Measurements from ENCODE around the gene GALNTL6.

GALNTL6 gene

DNA sequence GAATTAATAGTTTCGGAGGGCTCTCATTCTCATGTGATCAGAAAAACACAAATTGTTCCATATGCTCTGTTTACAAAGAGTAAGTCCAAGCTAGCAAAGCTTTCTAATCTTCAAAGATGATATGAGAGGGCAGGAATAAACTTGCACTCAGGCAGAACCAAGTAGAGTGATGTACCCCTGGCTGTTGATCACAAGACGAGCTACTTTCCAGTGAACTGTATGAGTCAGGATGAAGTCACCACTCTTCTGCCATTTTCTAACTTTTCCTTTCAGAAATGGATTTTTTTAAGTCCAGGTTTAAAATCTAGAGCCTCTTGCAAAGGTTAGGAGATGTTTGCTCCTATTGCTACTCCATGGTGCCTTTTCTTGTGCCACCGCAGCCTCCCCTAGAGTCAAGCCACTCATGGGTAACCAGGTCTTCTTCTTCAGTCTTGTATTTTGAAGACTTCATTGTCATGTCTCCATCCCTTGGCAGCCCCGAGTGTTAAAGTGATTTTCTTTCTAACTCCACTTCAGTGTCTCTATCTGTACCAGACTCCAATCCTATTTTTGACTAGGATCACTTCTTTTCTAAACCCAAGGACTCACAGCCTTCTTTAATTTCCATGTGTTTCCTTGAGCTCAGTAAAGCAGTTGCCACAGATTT is 1183.5 kb downstream of the GALNTL6 start:
- Mint-ChIP-seq H3K36me3 (no peaks in the 10 kb centered on the region), H3K27me3 (peaks cover 12% of the 10 kb centered on the region), H3K27ac (no peak overlapping the region), H3K4me3 (no peak overlapping the region), H3K4me1 (ENCODE audit: low read depth) (no peaks in the 10 kb centered on the region), H3K9me3 (ENCODE audit: low read depth) (no peaks in the 10 kb centered on the region)

DNA sequence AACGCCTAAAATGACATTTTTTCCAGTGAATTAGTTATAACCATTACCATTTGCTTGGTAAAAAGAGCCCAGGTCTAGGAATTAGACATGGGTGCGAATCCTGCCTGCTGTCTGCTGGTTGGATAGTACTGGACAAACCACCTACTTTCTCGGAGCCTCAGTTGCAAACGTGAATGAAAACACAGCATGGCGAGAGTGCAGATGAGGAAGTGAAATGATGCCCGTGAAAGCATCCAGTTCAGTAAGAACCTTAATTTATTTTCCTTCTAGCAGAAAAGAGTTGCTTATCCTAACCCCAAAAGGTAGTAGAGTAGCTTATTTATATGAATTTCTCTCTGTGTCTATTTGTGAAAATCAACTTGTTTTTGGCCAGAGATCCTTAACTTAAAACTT is 1184.0 kb downstream of the GALNTL6 start:
- H3K4me3 Mint-ChIP-seq, result no peak overlapping the region
- H3K9me3 Mint-ChIP-seq (ENCODE audit: low read depth), result no peaks in the 10 kb centered on the region
- no peaks in the 10 kb centered on the region for H3K36me3 Mint-ChIP-seq
- peaks cover 12% of the 10 kb centered on the region for H3K27me3 Mint-ChIP-seq
- no peak overlapping the region for H3K27ac Mint-ChIP-seq
- no peaks in the 10 kb centered on the region for H3K4me1 Mint-ChIP-seq (ENCODE audit: low read depth)

DNA sequence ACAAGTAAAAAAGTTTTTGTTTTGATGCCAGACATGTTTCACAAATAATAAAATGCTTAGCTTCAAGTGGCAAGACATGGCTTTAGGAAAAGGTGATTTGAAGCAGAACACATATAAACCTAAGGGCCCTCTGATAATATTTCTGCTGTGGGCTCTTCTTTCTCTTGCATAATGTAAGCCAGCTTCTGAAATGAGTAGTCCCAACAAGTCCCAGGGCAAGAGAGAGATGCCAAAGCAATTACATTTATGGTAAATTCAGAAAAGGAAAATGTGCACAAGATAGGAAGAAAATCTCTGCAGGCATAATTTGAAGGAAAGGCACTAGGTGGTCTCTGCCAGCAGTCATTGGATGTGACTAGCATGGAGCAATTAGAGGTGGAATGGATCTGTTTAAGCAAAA is 1184.7 kb downstream of the GALNTL6 start:
- H3K4me1 Mint-ChIP-seq (ENCODE audit: low read depth), result no peaks in the 10 kb centered on the region
- no peaks in the 10 kb centered on the region for H3K9me3 Mint-ChIP-seq (ENCODE audit: low read depth)
- H3K27ac Mint-ChIP-seq, result no peak overlapping the region
- no peak overlapping the region for H3K4me3 Mint-ChIP-seq
- H3K36me3 Mint-ChIP-seq, result no peaks in the 10 kb centered on the region
- H3K27me3 Mint-ChIP-seq, result peaks cover 12% of the 10 kb centered on the region

DNA sequence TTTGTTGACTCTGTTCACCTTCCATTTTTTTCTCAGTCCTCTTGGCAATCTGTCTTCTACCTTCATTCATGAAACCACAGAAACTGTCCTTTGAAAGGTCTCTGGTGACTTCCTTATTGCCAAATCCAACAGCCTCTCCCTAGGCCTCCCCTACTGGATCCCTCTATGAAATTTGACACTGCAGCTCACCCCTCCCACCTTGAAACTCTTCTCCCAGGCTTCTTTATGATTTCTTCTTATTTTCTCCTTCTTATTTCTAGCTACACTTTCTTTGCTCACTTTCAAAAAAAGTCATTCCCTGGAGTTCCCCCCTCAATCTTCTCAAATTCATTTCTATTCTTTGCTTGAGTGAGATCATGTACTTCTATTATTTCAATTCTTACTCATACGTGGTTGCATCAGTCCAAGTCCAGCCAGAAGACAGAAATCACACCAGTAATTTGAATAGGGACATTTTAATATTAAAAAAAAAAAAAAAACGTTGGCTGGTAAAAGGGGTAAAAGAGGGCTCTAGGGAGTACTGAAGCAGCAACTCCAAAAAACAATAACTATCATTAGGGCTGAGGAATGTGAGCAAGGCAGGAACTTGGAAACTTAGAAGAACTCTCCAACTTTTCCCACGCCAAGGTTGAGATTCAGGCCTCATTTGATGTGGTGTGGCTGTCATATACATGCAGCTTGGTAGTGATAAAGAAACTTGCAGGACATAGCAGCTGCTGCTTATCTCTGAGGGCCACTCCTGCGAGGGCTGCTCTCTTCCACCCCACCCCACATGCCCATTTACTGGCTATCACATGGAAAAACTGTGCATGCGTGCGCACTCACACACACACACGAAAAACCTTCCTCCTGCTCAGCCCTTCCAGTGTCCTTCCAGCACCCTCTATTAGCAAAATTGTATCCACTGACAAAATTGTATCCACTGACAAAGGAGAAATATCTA is 1185.6 kb downstream of the GALNTL6 start:
- Mint-ChIP-seq H3K27ac (no peak overlapping the region), H3K9me3 (ENCODE audit: low read depth) (no peaks in the 10 kb centered on the region), H3K36me3 (no peaks in the 10 kb centered on the region), H3K27me3 (peaks cover 12% of the 10 kb centered on the region), H3K4me1 (ENCODE audit: low read depth) (no peaks in the 10 kb centered on the region), H3K4me3 (no peak overlapping the region)

DNA sequence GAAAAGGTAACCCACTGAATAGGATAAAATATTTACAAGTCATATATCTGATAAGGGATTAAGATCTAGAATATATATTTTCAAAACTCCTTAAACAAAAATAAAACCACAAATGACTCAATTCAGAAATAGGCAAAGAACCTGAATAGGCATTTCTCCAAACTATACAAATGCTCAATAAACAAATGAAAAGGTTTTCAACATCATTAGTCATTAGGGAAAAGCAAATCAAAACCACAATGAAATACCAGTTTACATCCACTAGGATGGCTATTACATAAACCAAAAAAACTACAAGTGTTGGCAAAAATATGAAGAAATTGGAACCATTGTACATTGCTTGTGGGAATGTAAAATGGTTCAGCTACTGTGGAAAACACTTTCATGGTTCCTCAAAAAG is 1188.4 kb downstream of the GALNTL6 start:
- Mint-ChIP-seq H3K4me3 (no peak overlapping the region), H3K27me3 (peaks cover 9% of the 10 kb centered on the region), H3K4me1 (ENCODE audit: low read depth) (no peaks in the 10 kb centered on the region), H3K36me3 (no peaks in the 10 kb centered on the region), H3K9me3 (ENCODE audit: low read depth) (no peaks in the 10 kb centered on the region), H3K27ac (no peak overlapping the region)

DNA sequence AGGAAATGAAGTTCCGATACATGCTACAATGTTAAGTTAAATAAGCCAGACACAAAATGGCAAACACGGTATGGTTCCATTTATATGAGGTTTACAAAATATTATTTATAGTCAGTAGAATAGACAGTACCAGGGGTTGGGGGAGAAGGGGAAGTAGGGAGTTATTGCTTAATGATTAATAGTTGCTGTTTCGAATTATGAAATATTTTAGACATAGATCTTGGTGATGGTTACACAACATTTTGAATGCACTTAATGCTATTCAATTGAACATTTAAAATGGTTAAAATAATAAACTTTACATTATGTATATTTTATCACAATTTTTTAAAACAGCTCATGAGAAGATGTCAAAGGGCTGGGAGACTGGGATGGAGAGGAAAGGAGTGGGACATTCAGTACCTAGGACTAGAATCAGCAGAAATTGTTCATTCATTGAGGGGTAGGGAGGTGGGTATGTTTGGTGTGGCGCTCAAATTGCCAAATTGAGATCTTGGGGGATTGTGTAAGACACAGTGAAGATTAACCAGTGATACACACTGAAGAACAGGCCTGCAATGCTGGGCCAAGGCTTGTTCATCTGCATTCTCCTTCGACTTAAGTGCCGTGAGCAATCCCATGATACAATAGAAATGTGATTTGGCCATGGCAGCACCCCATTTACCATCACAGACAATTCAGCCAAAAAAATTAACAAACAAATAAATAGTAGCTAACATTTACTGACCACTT is 1189.8 kb downstream of the GALNTL6 start:
- Mint-ChIP-seq H3K27ac (no peak overlapping the region), H3K4me1 (ENCODE audit: low read depth) (no peaks in the 10 kb centered on the region), H3K9me3 (ENCODE audit: low read depth) (no peaks in the 10 kb centered on the region), H3K36me3 (no peaks in the 10 kb centered on the region), H3K4me3 (no peak overlapping the region), H3K27me3 (peaks cover 6% of the 10 kb centered on the region)

DNA sequence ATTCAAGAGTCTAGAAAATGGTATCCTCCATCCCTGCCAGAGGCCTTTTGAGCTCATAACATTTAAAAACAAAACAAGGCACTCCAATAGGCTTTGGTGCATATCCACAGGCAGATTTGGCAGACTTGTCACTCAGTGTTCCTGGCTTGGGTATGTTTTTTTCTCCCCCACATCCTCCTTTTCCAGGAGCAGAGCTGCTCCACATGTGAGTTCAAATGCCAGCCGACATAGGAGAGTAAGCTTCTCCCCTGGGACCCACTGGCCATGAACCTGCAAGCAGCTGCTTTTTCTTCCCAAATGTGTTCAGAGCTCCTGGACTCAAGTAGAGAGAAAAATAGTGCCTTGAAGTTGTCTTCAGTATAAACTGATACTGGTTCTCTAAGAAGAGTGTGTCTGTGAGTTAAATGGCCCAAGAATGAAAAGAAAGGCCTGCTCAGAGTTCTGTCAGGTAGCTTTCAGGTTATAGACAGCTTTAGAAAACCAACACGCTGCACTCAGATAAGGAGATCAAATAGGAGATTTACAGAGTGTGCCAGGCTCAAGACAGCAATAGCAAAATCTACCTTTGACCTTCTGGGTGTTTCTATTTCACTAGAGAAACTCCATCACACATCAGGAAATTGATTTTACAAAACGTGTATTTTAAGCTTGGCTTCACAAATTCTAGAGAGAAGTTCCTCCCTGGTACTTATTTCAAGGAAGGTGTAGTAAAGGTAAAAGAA is 1192.9 kb downstream of the GALNTL6 start:
- Mint-ChIP-seq H3K27ac (no peak overlapping the region), H3K9me3 (ENCODE audit: low read depth) (no peaks in the 10 kb centered on the region), H3K36me3 (no peaks in the 10 kb centered on the region), H3K4me1 (ENCODE audit: low read depth) (no peaks in the 10 kb centered on the region), H3K27me3 (no peaks in the 10 kb centered on the region), H3K4me3 (no peak overlapping the region)

DNA sequence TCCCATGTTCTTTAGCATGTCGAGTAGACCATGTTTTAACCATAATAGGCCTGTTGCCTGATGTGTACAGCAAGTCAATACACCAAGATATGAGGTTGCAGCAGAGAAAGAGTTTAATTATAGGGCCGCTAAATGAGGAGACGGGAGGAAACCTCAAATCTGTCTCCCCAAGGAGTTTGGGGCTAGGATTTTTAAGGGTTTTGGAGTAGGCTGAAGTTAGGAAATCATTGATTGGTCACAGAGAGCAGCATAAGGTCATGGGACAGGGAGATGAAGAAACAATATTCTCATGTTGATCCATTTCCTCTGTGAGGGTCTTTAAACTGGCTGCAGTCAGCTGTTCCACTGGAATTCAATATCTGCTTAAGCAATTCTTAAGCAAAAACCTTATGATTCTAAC is 1195.2 kb downstream of the GALNTL6 start:
- Mint-ChIP-seq H3K27ac (no peak overlapping the region), H3K4me1 (ENCODE audit: low read depth) (no peaks in the 10 kb centered on the region), H3K27me3 (no peaks in the 10 kb centered on the region), H3K36me3 (no peaks in the 10 kb centered on the region), H3K9me3 (ENCODE audit: low read depth) (no peaks in the 10 kb centered on the region), H3K4me3 (no peak overlapping the region)

DNA sequence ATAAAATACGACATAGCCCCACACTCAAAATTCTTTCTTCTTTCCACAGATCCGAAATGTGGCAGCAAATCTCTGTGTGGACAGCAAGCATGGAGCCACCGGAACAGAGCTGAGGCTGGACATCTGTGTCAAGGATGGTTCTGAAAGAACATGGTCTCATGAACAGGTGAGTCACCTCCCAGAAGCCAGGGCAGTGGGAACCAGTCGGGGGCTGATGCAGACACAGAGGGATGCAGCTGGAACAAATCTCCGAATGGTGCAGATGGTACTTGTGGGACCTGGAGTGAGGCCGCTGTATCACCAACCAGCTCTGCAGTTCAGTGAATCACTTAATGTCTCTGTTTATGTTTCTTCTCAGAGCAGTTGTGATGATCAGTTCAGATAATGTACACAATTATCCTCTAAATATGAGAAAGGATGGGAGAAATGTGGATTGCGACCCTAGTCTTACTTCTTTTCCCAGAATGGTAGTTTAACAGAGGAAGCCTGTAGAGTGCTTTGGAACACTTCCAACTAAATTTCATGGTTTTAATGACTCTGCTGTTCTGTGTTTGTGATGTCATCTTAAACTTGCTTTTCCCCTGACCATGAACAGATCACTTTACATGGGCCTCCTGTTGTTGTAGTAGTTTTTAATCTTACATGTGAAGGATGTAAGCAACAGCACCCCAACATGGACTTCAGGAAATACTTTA is 1196.1 kb downstream of the GALNTL6 start:
- Mint-ChIP-seq H3K27ac (no peak overlapping the region), H3K4me3 (no peak overlapping the region), H3K4me1 (ENCODE audit: low read depth) (no peaks in the 10 kb centered on the region), H3K36me3 (no peaks in the 10 kb centered on the region), H3K27me3 (no peaks in the 10 kb centered on the region), H3K9me3 (ENCODE audit: low read depth) (no peaks in the 10 kb centered on the region)

DNA sequence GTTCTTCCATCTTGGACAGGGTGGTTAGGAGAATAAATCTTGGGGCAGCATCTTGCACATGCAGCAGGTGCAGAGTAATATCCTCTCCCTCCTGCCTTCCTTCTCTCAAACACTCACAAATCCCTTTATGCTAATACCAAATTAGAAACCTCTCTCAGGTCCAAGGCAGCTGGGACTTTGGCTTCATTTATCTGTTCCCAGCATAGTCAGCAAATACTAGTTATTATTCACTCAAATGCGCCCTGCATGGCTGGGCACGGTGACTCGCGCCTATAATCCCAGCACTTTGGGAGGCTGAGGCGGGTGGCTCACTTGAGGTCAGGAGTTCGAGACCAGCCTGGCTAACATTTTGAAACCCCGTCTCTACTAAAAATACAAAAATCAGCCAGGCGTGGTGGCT is 1199.4 kb downstream of the GALNTL6 start:
- H3K36me3 Mint-ChIP-seq, result no peaks in the 10 kb centered on the region
- H3K27me3 Mint-ChIP-seq, result no peaks in the 10 kb centered on the region
- H3K4me1 Mint-ChIP-seq (ENCODE audit: low read depth), result no peaks in the 10 kb centered on the region
- no peak overlapping the region for H3K4me3 Mint-ChIP-seq
- no peak overlapping the region for H3K27ac Mint-ChIP-seq
- H3K9me3 Mint-ChIP-seq (ENCODE audit: low read depth), result no peaks in the 10 kb centered on the region

DNA sequence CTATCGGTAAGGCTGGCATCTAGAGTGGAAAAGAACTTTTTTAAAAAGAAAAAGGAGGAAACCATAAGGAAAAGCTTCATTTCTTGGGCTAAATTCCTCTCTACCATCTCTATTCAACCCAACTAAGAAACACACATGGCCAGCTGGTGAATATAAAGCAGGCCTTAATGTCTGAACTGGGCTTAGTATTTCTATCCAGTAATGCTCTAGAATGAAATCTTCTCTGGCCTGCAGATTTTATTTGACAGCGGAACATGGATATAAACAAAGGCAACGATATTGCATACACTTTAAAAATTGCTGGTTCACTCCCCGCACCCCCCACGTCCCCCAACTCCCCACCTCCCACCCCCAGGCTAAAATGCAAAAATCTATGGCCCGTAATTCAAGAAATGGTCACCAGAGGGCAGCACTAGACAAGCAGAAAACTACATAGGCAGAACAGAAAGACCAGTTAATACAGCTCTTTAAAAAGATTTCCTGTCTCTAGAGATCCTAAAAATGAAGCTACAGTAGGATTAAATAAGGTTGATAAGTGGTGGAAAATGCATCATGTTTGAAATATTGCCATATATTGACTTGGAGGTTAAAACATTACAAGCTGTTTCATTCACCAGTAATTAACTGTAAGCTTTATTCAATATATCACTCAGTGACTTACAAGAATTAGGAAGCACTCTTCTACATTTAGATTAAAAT is 1200.2 kb downstream of the GALNTL6 start:
- Mint-ChIP-seq H3K4me1 (ENCODE audit: low read depth) (no peaks in the 10 kb centered on the region), H3K27me3 (no peaks in the 10 kb centered on the region), H3K36me3 (no peaks in the 10 kb centered on the region), H3K4me3 (no peak overlapping the region), H3K27ac (no peak overlapping the region), H3K9me3 (ENCODE audit: low read depth) (no peaks in the 10 kb centered on the region)

DNA sequence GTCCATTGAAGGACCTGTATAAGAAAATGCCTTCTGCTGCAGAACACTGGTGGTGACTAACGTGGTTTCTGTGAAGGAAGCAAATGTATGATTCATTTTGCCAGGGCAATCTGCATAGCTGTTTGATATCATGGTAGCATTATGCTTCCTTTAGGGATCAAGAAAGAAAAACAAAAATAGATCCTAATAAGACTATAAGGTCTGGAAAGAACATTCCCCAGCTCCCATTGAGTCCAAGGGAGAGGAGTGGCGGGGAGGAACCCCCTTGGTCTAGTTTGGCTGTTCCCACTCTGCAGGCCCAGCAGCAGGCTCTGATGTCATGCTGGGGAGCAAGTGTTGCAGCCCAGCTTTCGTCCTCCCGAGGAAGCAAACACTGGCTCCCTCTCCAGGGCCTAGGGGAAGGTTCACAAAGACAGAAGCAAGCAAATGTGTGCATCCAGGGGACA is 1200.9 kb downstream of the GALNTL6 start:
- Mint-ChIP-seq H3K27me3 (no peaks in the 10 kb centered on the region), H3K4me1 (ENCODE audit: low read depth) (no peaks in the 10 kb centered on the region), H3K36me3 (no peaks in the 10 kb centered on the region), H3K4me3 (no peak overlapping the region), H3K9me3 (ENCODE audit: low read depth) (no peaks in the 10 kb centered on the region), H3K27ac (no peak overlapping the region)

DNA sequence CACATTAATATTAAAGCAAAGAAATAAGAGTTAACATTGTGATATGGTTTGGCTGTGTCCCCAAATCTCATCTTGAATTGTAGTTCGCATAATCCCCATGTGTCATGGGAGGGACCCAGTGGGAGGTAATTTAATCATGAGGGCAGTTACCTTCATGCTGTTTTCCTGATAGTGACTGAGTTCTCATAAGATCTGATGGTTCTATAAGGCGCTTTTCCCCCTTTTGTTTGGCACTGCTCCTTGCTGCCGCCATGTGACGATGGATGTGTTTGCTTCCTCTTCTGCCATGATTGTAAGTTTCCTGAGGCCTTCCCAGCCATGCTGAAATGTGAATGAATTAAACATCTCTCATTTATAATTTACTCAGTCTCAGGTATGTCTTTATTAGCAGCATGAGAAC is 1201.6 kb downstream of the GALNTL6 start:
- Mint-ChIP-seq H3K4me1 (ENCODE audit: low read depth) (no peaks in the 10 kb centered on the region), H3K4me3 (no peak overlapping the region), H3K9me3 (ENCODE audit: low read depth) (no peaks in the 10 kb centered on the region), H3K27me3 (no peaks in the 10 kb centered on the region), H3K27ac (no peak overlapping the region), H3K36me3 (no peaks in the 10 kb centered on the region)

DNA sequence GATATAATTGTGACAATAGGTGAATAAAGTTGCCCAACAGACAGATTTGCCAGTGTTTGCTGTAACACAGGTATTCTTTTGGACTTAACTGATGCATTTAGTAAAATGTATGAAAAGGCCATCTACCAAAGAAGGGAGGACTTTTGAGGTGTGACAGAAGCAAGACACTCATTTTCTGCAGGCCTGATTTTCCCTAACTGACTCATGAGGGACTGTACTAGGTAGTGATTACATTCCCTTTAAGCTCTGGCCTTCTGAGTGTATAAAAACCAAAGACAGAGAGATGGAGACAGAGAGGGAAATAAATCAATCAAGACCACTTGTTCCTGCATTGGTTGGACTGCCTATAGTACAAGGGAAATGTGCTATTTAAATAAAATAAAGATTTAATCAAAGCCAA is 1204.6 kb downstream of the GALNTL6 start:
- no peaks in the 10 kb centered on the region for H3K9me3 Mint-ChIP-seq (ENCODE audit: low read depth)
- no peaks in the 10 kb centered on the region for H3K4me1 Mint-ChIP-seq (ENCODE audit: low read depth)
- no peaks in the 10 kb centered on the region for H3K36me3 Mint-ChIP-seq
- H3K27ac Mint-ChIP-seq, result no peak overlapping the region
- H3K27me3 Mint-ChIP-seq, result no peaks in the 10 kb centered on the region
- H3K4me3 Mint-ChIP-seq, result no peak overlapping the region
